ENCODE results near the gene YIF1B.

DNA sequence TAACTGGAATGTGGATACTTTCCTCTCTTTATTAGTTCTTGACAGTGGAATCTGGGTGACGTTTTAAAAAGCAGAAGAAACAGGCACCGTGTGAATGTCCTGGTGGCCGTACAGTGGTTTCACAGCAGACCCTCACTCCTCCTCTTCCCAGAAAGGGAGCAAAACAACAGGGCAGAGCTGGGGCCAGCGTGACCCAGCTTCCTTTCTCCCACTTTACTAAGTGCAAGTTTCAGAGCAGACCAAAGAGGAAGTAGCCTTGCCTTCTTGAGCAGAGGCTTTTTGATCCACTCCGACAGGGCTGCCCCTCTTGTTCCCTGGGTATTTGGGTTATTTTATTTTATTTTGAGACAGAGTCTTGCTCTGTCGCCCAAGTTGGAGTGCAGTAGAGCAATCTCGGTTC is 31.3 kb downstream of the YIF1B start:
- TF ChIP-seq CTCF (IDR thresholded peaks at IDR 0.05; ENCODE audit: low read depth, low read length) (no peak), EZH2phosphoT487 (IDR thresholded peaks at IDR 0.05; ENCODE audit: low read depth) (no peak)
